H9 (cell line): Measurements from ENCODE around the gene CELSR2. TPM values are rescaled to one million over a fixed set of nuclear protein-coding genes. Genes with fewer than 3 reads are reported as not detected.

Experiments
- DNase-seq: peaks from one replicate; pipeline ENCODE4 v3.0.0-alpha.2; 2017
- H2AFZ ChIP-seq: one replicate; pipeline ENCODE4 v1.6.1; 2013; ENCODE audit warnings: mild to moderate bottlenecking, low read length, control low read depth, moderate library complexity
- H2AK5ac ChIP-seq: 2 replicates; pipeline ENCODE4 v1.6.1; 2013; ENCODE audit warnings: low read length, control low read depth, mixed read lengths; ENCODE audit not compliant: insufficient read length
- H2BK120ac ChIP-seq: one replicate; pipeline ENCODE4 v1.6.1; 2013; ENCODE audit warnings: low read depth, mild to moderate bottlenecking, low read length, control low read depth, inconsistent platforms; ENCODE audit not compliant: poor library complexity, severe bottlenecking
- H2BK12ac ChIP-seq: 2 replicates; pipeline ENCODE4 v1.6.1; 2013; ENCODE audit warnings: low read length, control low read depth, mixed read lengths, low read depth; ENCODE audit not compliant: insufficient read length
- H2BK15ac ChIP-seq: 2 replicates; pipeline ENCODE4 v1.6.1; 2013; ENCODE audit warnings: low read depth, low read length, control low read depth
- H2BK20ac ChIP-seq: one replicate; pipeline ENCODE4 v1.6.1; 2013; ENCODE audit warnings: low read depth, mild to moderate bottlenecking, low read length, control low read depth, inconsistent platforms; ENCODE audit not compliant: poor library complexity, severe bottlenecking
- H2BK5ac ChIP-seq: 2 replicates; pipeline ENCODE4 v1.6.1; 2013; ENCODE audit warnings: low read length, control low read depth, mixed read lengths; ENCODE audit not compliant: insufficient read length
- H3K14ac ChIP-seq: 2 replicates; pipeline ENCODE4 v1.6.1; 2013; ENCODE audit warnings: low read length, control low read depth; ENCODE audit not compliant: insufficient read depth
- H3K18ac ChIP-seq: 2 replicates; pipeline ENCODE4 v1.6.1; 2013; ENCODE audit warnings: low read depth, mild to moderate bottlenecking, mixed read lengths, low read length, control low read depth; ENCODE audit not compliant: insufficient read length
- H3K23ac ChIP-seq: 2 replicates; pipeline ENCODE4 v1.6.1; 2013; ENCODE audit warnings: low read length, control low read depth, mixed read lengths, low read depth; ENCODE audit not compliant: insufficient read length
- H3K23me2 ChIP-seq: 2 replicates; pipeline ENCODE4 v1.6.1; 2013; ENCODE audit warnings: low read depth, mild to moderate bottlenecking, mixed read lengths, low read length, control low read depth; ENCODE audit not compliant: insufficient read length, poor library complexity, severe bottlenecking
- H3K27ac ChIP-seq: 2 replicates; pipeline ENCODE4 v1.5.1; 2013; ENCODE audit warnings: low read length, control low read depth, mixed read lengths, low read depth; ENCODE audit not compliant: insufficient read length
- H3K27me3 ChIP-seq: 2 replicates; pipeline ENCODE4 v1.6.1; 2013; ENCODE audit warnings: low read length, control low read depth, inconsistent platforms; ENCODE audit not compliant: insufficient read depth
- H3K4ac ChIP-seq: 2 replicates; pipeline ENCODE4 v1.6.1; 2013; ENCODE audit warnings: low read depth, mild to moderate bottlenecking, control low read depth, inconsistent platforms, low read length, moderate library complexity
- H3K4me1 ChIP-seq: 2 replicates; pipeline ENCODE4 v1.6.1; 2013; ENCODE audit warnings: low read length, control low read depth, inconsistent platforms; ENCODE audit not compliant: insufficient read depth
- H3K4me2 ChIP-seq: 2 replicates; pipeline ENCODE4 v1.6.1; 2013; ENCODE audit warnings: low read length, control low read depth, mixed read lengths; ENCODE audit not compliant: insufficient read length, insufficient read depth
- H3K56ac ChIP-seq: 2 replicates; pipeline ENCODE4 v1.6.1; 2013; ENCODE audit warnings: low read depth, mild to moderate bottlenecking, mixed read lengths, low read length, control low read depth; ENCODE audit not compliant: insufficient read length
- H3K79me1 ChIP-seq: 2 replicates; pipeline ENCODE4 v1.6.1; 2013; ENCODE audit warnings: low read depth, mild to moderate bottlenecking, moderate library complexity, low read length, control low read depth, inconsistent platforms; ENCODE audit not compliant: insufficient read depth, poor library complexity, severe bottlenecking
- H3K79me2 ChIP-seq: 2 replicates; pipeline ENCODE4 v1.6.1; 2013; ENCODE audit warnings: low read length, control low read depth, inconsistent platforms; ENCODE audit not compliant: insufficient read depth
- H3K9ac ChIP-seq: 2 replicates; pipeline ENCODE4 v1.6.1; 2013; ENCODE audit warnings: low read length, control low read depth, mixed read lengths; ENCODE audit not compliant: insufficient read length; ENCODE audit errors: extremely low read depth
- H3K9me3 ChIP-seq: one replicate; pipeline ENCODE4 v1.6.1; 2013; ENCODE audit warnings: low read depth, low read length, inconsistent platforms; ENCODE audit not compliant: control insufficient read depth
- H3T11ph ChIP-seq: one replicate; pipeline ENCODE4 v1.6.1; 2013; ENCODE audit warnings: mild to moderate bottlenecking, low read length, control low read depth, inconsistent platforms
- H4K20me1 ChIP-seq: one replicate; pipeline ENCODE4 v1.6.1; 2013; ENCODE audit not compliant: control insufficient read depth, insufficient read length, insufficient read depth
- H4K5ac ChIP-seq: 2 replicates; pipeline ENCODE4 v1.6.1; 2013; ENCODE audit warnings: low read depth, mild to moderate bottlenecking, mixed read lengths, low read length, control low read depth; ENCODE audit not compliant: insufficient read length
- H4K8ac ChIP-seq: replicated peaks from 2 replicates; pipeline ENCODE4 v1.6.1; 2013; ENCODE audit warnings: low read length, control low read depth, mixed read lengths, low read depth; ENCODE audit not compliant: insufficient read length
- H4K91ac ChIP-seq: 2 replicates; pipeline ENCODE4 v1.6.1; 2013; ENCODE audit warnings: low read depth, mild to moderate bottlenecking, moderate library complexity, mixed read lengths, low read length, control low read depth; ENCODE audit not compliant: insufficient read length
- H3K27ac Mint-ChIP-seq, 3 experiments: 2 replicates in 2 of 3; 3 replicates in 1 of 3; pipeline ENCODE4 v1.8.0; 2020 to 2021; ENCODE audit warnings: mixed read lengths in 3 of 3, mild to moderate bottlenecking in 1 of 3, moderate library complexity in 1 of 3
- H3K27me3 Mint-ChIP-seq: 2 replicates; pipeline ENCODE4 v1.8.0; 2021; ENCODE audit warnings: low read depth, mild to moderate bottlenecking, moderate library complexity, mixed read lengths
- H3K36me3 Mint-ChIP-seq, 3 experiments: 2 replicates in 2 of 3; 3 replicates in 1 of 3; pipeline ENCODE4 v1.8.0; 2020 to 2021; ENCODE audit warnings: low read depth in 3 of 3, mixed read lengths in 3 of 3; ENCODE audit not compliant: insufficient read depth in 1 of 3
- H3K4me1 Mint-ChIP-seq, 2 experiments: 2 replicates each; pipeline ENCODE4 v1.8.0; 2020; ENCODE audit warnings: mixed read lengths in 2 of 2
- H3K4me3 Mint-ChIP-seq, 2 experiments: 2 replicates in 1 of 2; 3 replicates in 1 of 2; pipeline ENCODE4 v1.8.0; 2020 to 2021; ENCODE audit warnings: mild to moderate bottlenecking in 2 of 2, mixed read lengths in 2 of 2, moderate library complexity in 1 of 2
- H3K9me3 Mint-ChIP-seq, 2 experiments: 2 replicates in 1 of 2; 3 replicates in 1 of 2; pipeline ENCODE4 v1.8.0; 2020; ENCODE audit warnings: mild to moderate bottlenecking in 2 of 2, mixed read lengths in 2 of 2, moderate library complexity in 1 of 2
- WGBS: extraction: QIAGEN DNeasy Blood & Tissue Kit; methylation state at CpG from one replicate; pipeline ENCODE4 v1.1.7; 2013; ENCODE audit warnings: missing lambda C conversion rate, low lambda C conversion rate, mixed read lengths; ENCODE audit not compliant: insufficient read length; ENCODE audit errors: extremely low coverage; 5-methylcytosine and 5-hydroxymethylcytosine counted together
- total RNA-seq: library from RNA; stranded (reverse); gene quantifications from 2 replicates; pipeline ENCODE4 v1.2.1, GENCODE V29; 2021
- TF ChIP-seq, protein P1 (sequence below): fragments of 200-600 bp; sonication (generic); conservative IDR thresholded peaks from 3 replicates; pipeline ENCODE4 v1.8.0; 2021; ENCODE audit warnings: antibody characterized with exemption, mild to moderate bottlenecking

Gene CELSR2
- total RNA-seq, 1 experiment from 2014 or later: 29.2 TPM

DNA sequence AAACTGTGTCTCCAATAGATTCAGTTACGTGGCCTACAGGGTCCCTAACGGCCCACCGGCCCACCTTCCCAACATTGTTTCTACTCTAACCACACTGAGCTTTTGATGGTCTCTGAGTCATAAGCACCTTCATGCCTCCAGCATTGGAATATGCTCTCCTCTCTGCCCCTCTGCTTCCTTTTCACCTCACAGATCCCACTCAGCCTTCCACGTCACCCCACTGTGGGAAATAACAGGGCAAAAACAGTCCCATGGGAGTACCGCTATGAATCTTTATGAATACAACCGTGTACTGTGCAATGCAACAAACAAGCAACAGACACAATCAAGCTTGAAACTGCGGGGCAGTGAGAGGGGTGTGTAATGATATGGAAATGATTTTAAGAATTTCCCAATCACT, 40.9 kb upstream of the CELSR2 start:
- no peaks in the 10 kb centered on the region for H3K9me3 ChIP-seq
- no peaks in the 10 kb centered on the region for H3K23me2 ChIP-seq
- H3K27ac Mint-ChIP-seq: no peak overlapping the region; a peak in 1 of 7 replicates
- H2BK20ac ChIP-seq: no peak overlapping the region
- H4K8ac ChIP-seq: no peak overlapping the region
- H2AFZ ChIP-seq: no peak overlapping the region
- no peak overlapping the region for H3K4ac ChIP-seq
- no peaks in the 10 kb centered on the region for H3K79me1 ChIP-seq
- H3K27me3 ChIP-seq: no peaks in the 10 kb centered on the region
- H3K9me3 Mint-ChIP-seq: no peaks in the 10 kb centered on the region
- H4K91ac ChIP-seq: no peak overlapping the region
- no peak overlapping the region for H3K14ac ChIP-seq
- H2BK12ac ChIP-seq: no peak overlapping the region
- H3K27me3 Mint-ChIP-seq: peaks cover 4% of the 10 kb centered on the region
- DNase-seq: no peak
- H3T11ph ChIP-seq: no peak overlapping the region
- no peaks in the 10 kb centered on the region for H4K20me1 ChIP-seq
- peaks cover 6 to 10% of the 10 kb centered on the region in 2 experiments for H3K4me1 Mint-ChIP-seq
- peaks cover 2% of the 10 kb centered on the region; the same call in 1 of the 2 replicates for H3K4me1 ChIP-seq
- H2BK5ac ChIP-seq: no peak overlapping the region
- no peak overlapping the region for H2BK15ac ChIP-seq
- H3K36me3 Mint-ChIP-seq: no peaks in the 10 kb centered on the region
- TF ChIP-seq, protein P1, sequence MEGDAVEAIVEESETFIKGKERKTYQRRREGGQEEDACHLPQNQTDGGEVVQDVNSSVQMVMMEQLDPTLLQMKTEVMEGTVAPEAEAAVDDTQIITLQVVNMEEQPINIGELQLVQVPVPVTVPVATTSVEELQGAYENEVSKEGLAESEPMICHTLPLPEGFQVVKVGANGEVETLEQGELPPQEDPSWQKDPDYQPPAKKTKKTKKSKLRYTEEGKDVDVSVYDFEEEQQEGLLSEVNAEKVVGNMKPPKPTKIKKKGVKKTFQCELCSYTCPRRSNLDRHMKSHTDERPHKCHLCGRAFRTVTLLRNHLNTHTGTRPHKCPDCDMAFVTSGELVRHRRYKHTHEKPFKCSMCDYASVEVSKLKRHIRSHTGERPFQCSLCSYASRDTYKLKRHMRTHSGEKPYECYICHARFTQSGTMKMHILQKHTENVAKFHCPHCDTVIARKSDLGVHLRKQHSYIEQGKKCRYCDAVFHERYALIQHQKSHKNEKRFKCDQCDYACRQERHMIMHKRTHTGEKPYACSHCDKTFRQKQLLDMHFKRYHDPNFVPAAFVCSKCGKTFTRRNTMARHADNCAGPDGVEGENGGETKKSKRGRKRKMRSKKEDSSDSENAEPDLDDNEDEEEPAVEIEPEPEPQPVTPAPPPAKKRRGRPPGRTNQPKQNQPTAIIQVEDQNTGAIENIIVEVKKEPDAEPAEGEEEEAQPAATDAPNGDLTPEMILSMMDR: no peak
- no peak overlapping the region for H3K23ac ChIP-seq
- no CpG with 5 or more reads among the region's 7 CpGs for WGBS
- no peak overlapping the region for H3K56ac ChIP-seq
- no peak overlapping the region for H3K4me3 Mint-ChIP-seq
- no peak overlapping the region for H3K4me2 ChIP-seq
- no peak overlapping the region for H3K27ac ChIP-seq
- H4K5ac ChIP-seq: no peak overlapping the region
- H3K79me2 ChIP-seq: no peaks in the 10 kb centered on the region
- no peak overlapping the region for H2AK5ac ChIP-seq
- H3K9ac ChIP-seq: no peak overlapping the region
- no peak overlapping the region for H2BK120ac ChIP-seq
- no peak overlapping the region for H3K18ac ChIP-seq
